Activated CD8-positive, alpha-beta memory T cell treated with anti-CD3 and anti-CD28 coated beads for 36 hours (primary cell): ENCODE data around the gene IGF2R. TPM values are rescaled to one million over a fixed set of nuclear protein-coding genes. Genes with fewer than 3 reads are reported as not detected.

Experiments
- CTCF ChIA-PET: fragments of 350-600 bp; sonication (Branson Sonifier 250); formaldehyde crosslinking; loops from one replicate; lab custom pipeline; 2021; ENCODE audit warnings: antibody characterized with exemption; lab: Charles Lee
- POLR2A ChIA-PET: fragments of 350-600 bp; sonication (Branson Sonifier 250); formaldehyde crosslinking; loops from one replicate; lab custom pipeline; 2021; ENCODE audit warnings: antibody characterized with exemption; lab: Charles Lee
- total RNA-seq, 2 experiments: library from RNA; stranded (reverse); gene quantifications; one replicate each; pipeline ENCODE4 v1.2.3, GENCODE V29; 2021

Gene IGF2R
- total RNA-seq, 2 experiments from 2014 or later: 125 to 128 TPM

GRCh38 chr6:159983641-159984080 lies 14.8 kb downstream of the IGF2R start:
- CTCF ChIA-PET: interaction anchor here (0.7 kb wide), 1 partner anchor 14 kb away, joined by 3 read pairs; the partner anchor contains the start of gene IGF2R

GRCh38 chr6:159984268-159984786 lies 15.4 kb downstream of the IGF2R start:
- CTCF ChIA-PET: no interaction called here
- POLR2A ChIA-PET: no interaction called here

More at GRCh38 chr6:159983641-159984080, 14.8 kb downstream of the IGF2R start:
- POLR2A ChIA-PET: interaction anchor here (2.0 kb wide), 1 partner anchor 10 kb away, joined by 5 read pairs; no protein-coding TSS in a partner anchor

GRCh38 chr6:159985296-159985945 lies 16.5 kb downstream of the IGF2R start:
- CTCF ChIA-PET: no interaction called here
- POLR2A ChIA-PET: no interaction called here

GRCh38 chr6:159988983-159989454 lies 20.1 kb downstream of the IGF2R start:
- ChIA-PET CTCF (no interaction called here), POLR2A (no interaction called here)

GRCh38 chr6:159989492-159990480 lies 20.9 kb downstream of the IGF2R start:
- CTCF ChIA-PET: interaction anchor here (2.4 kb wide), 1 partner anchor 13 kb away, joined by 10 read pairs; no protein-coding TSS in a partner anchor
- POLR2A ChIA-PET: interaction anchor here (0.6 kb wide), 1 partner anchor 20 kb away, joined by 5 read pairs; no protein-coding TSS in a partner anchor

GRCh38 chr6:159992366-159992765 lies 23.5 kb downstream of the IGF2R start:
- CTCF ChIA-PET: no interaction called here
- POLR2A ChIA-PET: no interaction called here

- ChIA-PET CTCF (no interaction called here), POLR2A (interaction anchor here (0.9 kb wide), 1 partner anchor 21 kb away, joined by 3 read pairs; no protein-coding TSS in a partner anchor)
These were observed 26.5 kb downstream of the IGF2R start for GRCh38 chr6:159995405-159995804.

- ChIA-PET POLR2A (no interaction called here), CTCF (no interaction called here)
These were observed 27.3 kb downstream of the IGF2R start for GRCh38 chr6:159996087-159996622.

- CTCF ChIA-PET: interaction anchor here (1.8 kb wide), 1 partner anchor 15 kb away, joined by 4 read pairs; no protein-coding TSS in a partner anchor
- POLR2A ChIA-PET: no interaction called here
These were observed 28.0 kb downstream of the IGF2R start for GRCh38 chr6:159996626-159997497.

GRCh38 chr6:159997498-159998101 lies 28.7 kb downstream of the IGF2R start:
- POLR2A ChIA-PET: no interaction called here

GRCh38 chr6:159998538-159998937 lies 29.7 kb downstream of the IGF2R start:
- ChIA-PET POLR2A (no interaction called here), CTCF (interaction anchor here (1.8 kb wide), 1 partner anchor 16 kb away, joined by 4 read pairs; no protein-coding TSS in a partner anchor)

More at GRCh38 chr6:159997498-159998101, 28.7 kb downstream of the IGF2R start:
- CTCF ChIA-PET: interaction anchor here (1.8 kb wide), 1 partner anchor 15 kb away, joined by 4 read pairs; no protein-coding TSS in a partner anchor

GRCh38 chr6:159999240-159999671 lies 30.4 kb downstream of the IGF2R start:
- ChIA-PET POLR2A (no interaction called here), CTCF (no interaction called here)

GRCh38 chr6:160000280-160000704 lies 31.4 kb downstream of the IGF2R start:
- ChIA-PET POLR2A (no interaction called here), CTCF (interaction anchor here (0.6 kb wide), 1 partner anchor 241 kb away, joined by 3 read pairs; no protein-coding TSS in a partner anchor)

GRCh38 chr6:160000893-160001427 lies 32.1 kb downstream of the IGF2R start:
- CTCF ChIA-PET: interaction anchor here (0.6 kb wide), 1 partner anchor 240 kb away, joined by 3 read pairs; no protein-coding TSS in a partner anchor
- POLR2A ChIA-PET: interaction anchor here (0.8 kb wide), 1 partner anchor 239 kb away, joined by 3 read pairs; the partner anchor contains the start of gene ACAT2

GRCh38 chr6:160002882-160003281 lies 34.0 kb downstream of the IGF2R start:
- POLR2A ChIA-PET: no interaction called here
- CTCF ChIA-PET: no interaction called here

GRCh38 chr6:160004018-160004417 lies 35.1 kb downstream of the IGF2R start:
- ChIA-PET CTCF (no interaction called here), POLR2A (no interaction called here)
